GM18517 (cell line): ENCODE measurements around the gene RMDN2.
"Not testable (repeated sequence)": the region's sequence is repeated elsewhere in the genome, so short reads cannot be mapped to it uniquely, and the experiment has no call there.

ENCODE experiments used
- ATAC-seq: cut with Tn5 transposase; IDR thresholded peaks from one replicate; pipeline ENCODE4 v1.9.1; 2021; ENCODE audit warnings: mild to moderate bottlenecking, moderate library complexity; ENCODE audit not compliant: unreplicated experiment

The RMDN2 gene

DNA sequence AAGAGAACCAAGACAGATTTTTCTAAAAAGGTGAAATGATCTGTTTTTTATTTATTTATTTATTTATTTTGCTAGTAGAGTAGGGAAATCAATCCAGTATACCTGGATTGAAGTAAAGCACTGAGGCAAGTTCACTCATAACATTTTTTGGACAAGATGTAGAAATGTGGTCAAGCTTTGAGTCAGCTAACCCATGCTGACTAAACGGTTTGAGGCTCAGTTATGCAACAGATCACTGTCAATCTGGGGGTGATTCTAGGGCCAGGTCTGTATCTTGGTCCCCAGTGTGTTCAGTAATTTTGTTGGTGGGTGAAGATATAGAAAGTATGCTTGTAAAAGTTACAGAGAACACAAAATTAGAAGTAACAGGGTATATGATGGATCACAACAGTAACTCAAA lies 60.2 kb downstream of the RMDN2 start:
- ATAC-seq = no peak

DNA sequence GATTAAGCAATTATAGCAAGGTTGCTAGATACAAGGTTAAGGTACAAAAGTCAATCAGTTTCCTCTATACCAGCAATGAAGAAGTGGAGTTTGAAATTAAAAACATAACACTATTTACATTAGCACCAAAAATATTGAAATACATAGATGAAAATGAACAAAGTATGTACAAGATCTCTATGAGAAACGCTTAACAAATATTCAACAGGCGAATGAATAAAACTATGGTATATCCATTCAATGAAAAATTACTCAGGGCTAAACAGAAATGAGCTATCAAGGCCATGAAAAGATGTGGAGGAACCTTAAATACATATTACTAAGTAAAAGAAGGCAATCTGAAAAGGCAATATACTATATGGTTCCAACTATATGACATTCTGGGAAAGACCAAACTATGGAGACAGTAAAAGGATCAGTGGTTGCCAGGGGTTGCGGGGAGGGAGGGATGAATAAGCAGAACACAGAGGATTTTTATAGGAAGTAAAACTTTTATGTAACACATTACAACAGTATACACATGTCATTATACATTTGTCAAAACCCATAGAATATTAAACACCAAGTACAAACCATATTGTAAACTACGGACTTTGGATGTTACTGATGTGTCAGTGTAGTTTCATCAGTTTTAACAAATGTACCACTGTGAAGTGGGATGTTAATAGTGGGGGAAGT lies 62.1 kb downstream of the RMDN2 start:
- no peak for ATAC-seq

DNA sequence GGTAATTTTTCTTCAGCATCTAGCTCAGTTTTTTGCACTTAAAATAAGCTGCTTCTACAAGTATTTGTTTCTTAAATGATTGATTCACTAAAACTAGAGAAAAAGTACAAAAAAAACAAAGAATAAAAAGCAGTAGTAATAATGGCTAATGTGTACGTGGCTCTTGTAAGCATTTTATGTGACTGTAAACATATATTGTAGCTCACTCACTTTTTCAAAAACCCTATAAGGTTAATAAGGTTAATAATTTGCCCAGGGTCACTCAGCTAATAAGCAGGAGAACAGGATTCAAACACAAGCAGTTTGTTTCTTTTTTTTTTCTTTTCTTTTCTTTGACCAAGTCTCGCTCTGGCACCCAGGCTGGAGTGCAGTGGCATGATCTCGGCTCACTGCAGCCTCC lies 67.5 kb downstream of the RMDN2 start:
- ATAC-seq = no peak

DNA sequence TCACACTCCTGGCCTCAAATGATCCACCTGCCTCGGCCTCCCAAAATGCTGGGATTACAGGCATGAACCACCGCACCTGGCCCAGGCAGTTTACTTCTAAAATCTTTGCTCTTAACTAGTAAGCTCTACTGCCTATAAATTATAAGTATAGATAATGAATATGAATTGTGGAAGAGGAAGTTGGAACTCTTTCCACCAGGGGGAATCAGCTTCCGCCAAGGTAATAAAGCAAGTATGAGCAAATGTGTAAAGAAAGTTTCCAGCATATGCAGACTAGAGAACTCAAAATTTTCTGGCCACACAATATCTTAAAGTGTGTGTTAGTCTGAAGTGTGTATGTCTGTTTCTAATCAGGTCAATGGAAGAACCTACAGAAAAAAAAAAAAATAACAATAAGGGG lies 68.1 kb downstream of the RMDN2 start:
- no peak for ATAC-seq

DNA sequence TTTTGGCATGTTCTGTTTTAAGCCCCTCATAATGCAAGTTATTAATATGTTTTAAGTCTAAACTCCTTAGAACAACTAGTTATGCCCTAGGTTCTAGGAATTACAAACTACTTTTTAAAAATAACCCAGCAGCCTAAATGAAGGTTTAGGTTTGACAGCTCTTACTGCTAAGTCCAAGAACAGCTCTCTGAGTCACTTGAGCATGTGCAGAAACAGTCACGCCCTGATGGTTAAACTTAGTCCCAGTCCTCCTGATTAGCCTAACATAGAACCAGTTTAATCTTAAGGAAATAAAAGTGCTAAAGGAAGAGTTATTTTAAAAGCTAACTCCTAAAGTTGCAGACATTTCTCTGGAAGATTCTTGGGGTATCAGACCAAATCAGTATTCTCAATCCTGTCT lies 72.5 kb downstream of the RMDN2 start:
- no peak for ATAC-seq

DNA sequence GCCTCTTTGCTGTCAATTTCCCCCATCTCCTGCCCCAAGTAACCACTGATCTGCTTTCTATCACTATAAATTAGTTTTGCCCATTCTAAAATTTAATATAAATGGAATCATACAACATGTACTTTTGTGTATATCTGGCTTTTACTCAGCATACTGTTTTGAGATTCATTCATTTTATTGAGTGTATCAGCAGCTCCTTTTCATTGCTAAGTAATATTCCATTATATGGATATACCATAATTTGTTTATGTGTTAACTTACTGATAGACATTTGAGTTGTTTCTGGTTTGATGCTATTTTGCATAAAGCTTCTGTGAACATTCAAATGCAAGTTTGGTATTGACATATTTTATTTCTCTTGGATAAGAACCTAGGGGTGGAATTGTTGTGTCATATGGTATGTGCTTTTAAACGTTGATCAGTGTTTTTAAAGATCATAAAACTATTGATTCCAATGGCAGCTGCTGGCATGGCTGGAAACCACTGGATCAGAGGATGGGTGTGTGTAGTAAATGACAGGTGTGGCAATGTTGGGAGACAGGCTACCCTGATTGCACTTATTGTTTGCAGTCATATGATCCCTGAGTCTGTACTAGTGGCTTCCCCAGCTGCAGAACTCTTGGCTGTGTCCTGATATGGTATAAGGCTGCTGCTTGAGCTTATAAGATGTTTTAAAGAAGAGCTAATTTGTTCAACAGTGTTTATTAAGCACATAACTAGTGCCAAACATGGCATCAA lies 75.6 kb downstream of the RMDN2 start:
- ATAC-seq = no peak

DNA sequence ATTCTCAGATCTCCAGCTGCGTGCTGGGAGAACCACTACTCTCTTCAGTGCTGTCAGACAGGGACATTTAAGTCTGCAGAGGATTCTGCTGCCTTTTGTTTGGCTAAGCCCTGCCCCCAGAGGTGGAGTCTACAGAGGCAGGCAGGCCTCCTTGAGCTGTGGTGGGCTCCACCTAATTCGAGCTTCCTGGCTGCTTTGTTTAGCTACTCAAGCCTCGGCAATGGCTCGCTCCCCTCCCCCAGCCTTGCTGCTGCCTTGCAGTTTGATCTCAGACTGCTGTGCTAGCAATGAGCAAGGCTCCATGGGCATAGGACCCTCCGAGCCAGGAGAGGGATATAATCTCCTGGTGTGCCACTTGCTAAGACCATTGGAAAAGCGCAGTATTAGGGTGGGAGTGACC lies 85.1 kb downstream of the RMDN2 start:
- ATAC-seq = not testable (repeated sequence)

DNA sequence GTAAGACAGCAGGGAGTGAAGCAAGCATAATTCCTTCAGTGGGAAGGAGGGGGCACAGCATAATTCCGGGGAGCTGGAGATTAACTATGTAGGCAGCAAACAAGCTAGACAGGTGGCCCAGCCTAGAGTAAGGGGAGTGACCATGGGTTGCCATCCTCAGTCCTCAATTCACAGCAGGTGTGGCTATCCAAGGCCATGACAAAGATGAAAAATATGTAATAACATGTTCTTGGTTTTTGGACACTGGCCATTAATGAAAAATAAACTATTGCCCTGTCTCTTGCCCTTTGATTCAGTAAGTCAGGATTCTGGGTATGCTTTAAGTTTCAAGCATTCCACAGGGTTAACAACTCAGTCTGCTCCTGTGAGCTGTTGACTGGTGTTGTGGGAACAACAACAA lies 85.9 kb downstream of the RMDN2 start:
- no peak for ATAC-seq

DNA sequence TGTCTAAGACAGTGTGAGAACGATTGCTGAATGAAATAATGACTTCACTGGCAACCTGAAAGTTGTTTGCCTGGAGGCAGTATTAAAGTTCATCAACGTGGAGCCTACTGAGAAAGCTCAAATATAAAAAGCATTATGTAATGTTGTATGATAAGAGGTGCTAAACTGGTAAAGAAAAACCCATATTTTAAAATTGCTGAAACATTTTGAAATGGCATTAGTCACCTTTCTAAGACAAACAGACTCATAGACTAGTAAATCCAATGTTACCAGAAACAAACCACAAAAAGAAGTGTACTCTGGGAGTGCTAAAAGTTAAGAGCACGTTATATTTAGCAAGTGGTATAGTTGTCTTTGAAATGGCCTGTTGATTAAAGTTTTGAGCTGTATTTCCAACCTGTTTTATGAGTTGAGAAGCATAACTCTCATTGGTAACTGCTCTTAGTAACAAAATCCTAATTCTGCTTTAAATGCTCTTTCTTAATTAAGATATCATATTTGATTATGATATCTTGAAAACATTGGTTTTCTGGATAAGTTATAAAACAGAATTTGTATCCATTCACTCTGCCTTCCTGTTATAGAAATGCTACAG lies 88.2 kb downstream of the RMDN2 start:
- ATAC-seq = no peak

DNA sequence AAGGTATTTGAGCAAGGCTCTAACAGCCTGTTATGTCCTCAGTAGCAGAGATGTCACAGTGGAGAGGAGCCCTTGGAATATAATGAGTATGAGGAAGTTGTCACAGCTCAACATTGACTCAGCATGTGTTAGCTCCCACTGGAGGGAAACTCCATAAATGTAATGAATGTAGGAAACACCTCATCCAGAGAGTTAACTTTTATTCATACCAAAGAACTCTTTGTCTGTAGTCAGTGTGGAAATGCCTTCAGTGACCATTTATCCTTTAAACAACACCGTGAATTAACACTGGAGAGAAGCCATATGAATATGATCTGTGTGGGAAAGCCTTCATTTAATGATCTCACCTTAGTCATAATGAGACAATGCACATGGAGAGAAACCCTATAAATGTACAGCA lies 91.1 kb downstream of the RMDN2 start:
- ATAC-seq = no peak

DNA sequence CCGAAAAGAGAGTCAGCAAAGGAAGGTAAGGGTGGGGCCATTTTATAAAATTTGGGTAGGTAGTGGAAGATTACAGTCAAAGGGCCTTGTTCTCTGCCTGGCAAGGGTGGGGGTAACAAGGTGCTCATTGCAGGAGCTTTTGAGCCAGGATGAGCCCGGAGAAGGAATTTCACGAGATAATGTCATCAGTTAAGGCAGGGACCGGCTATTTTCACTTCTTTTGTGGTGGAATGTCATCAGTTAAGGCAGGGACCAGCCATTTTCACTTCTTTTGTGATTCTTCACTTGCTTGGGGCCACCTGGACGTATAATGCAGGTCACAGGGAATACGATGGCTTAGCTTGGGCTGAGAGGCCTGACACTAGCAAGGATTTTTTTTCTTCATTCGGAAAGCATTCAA lies 92.7 kb downstream of the RMDN2 start:
- ATAC-seq = no peak

DNA sequence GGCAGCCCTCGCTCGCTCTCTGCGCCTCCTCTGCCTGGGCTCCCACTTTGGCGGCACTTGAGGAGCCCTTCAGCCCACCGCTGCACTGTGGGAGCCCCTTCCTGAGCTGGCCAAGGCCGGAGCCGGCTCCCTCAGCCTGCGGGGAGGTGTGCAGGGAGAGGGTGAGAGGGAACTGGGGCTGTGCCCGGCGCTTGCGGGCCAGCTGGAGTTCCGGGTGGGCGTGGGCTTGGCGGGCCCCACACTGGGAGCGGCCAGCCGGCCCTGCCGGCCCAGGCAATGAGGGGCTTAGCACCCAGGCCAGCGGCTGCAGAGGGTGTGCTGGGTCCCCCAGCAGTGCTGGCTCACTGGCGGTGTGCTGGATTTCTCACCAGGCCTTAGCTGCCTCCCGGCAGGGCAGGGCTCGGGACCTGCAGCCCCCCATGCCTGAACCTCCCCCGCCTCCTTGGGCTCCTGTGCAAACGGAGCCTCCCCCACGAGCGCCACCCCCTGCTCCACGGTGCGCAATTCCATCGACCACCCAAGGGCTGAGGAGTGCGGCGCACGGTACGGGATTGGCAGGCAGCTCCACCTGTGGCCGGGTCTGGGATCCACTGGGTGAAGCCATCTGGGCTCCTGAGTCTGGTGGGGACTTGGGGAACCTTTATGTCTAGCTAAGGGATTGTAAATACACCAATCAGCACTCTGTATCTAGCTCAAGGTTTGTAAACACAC lies 95.4 kb downstream of the RMDN2 start:
- not testable (repeated sequence) for ATAC-seq

DNA sequence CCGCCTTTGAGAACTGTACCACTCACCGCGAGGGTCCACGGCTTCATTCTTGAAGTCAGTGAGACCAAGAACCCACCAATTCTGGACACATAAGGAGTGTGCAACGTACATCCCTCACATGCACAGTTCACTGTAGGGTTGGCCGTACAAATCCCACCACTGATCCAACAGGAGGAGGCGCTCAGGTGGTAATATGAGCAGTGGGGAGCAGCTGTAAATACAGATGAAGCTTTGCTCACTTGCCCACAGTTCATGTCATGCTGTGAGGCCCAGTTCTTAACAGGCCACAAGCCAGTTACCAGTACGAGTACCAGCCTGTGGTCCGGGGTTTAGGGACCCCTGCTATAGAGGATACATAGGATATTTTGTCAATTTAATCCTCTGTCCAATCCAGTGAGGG lies 96.5 kb downstream of the RMDN2 start:
- ATAC-seq = no peak

DNA sequence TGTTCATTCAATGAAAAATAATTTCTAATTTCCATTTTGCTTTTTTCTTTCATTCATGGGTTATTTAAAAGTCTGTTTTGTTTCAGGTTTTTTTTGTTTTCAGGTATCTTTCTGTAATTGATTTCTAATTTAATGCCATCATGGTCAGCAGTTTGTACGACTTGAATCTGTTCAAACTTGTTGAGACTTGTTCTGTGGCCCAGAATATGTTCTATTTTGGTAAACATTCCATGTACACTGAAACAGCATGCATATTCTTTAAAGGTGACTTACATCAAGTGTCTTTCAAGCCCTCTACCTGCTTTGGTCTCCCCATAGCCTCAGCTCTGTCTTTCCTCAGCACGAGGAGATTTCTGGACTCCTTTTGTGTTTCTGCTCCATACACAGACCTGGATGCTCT lies 101.8 kb downstream of the RMDN2 start:
- ATAC-seq = no peak

DNA sequence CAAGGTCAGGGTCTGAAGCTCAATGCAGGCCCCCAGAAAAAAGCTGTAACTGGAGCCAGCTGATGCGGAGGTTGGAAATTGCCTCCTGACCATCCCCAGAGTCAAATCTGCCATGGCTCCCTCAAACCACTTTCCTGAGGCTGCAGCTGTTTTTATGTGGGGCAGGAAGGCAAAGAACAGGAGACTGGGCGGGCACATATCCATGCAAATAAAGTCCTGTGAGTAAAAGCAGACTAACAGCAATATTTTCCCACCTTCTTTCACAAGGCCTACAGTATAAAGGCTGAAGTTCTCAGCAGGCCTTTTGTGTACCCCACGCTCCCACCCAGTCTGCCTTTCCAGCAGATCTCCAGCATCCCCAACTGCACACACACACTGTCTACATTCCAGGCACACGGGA lies 103.7 kb downstream of the RMDN2 start:
- ATAC-seq = no peak

DNA sequence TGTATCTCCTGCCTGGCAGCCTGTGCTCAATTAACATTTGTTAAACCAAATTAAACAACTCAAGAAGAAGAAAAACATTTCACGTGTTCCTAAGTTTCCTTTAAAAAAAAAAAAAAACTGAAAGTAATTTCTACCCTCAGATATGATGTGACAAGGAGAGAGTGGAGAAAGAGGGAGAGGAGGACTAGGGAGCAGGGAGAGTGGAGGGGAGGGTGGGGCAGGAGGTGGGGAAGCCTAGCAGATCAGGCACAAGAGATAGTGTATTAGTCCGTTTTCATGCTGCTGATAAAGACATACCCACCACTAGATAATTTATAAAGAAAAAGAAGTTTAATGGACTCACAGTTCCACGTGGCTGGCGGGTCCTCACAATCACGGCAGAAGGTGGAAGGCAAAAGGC lies 104.4 kb downstream of the RMDN2 start:
- no peak for ATAC-seq

DNA sequence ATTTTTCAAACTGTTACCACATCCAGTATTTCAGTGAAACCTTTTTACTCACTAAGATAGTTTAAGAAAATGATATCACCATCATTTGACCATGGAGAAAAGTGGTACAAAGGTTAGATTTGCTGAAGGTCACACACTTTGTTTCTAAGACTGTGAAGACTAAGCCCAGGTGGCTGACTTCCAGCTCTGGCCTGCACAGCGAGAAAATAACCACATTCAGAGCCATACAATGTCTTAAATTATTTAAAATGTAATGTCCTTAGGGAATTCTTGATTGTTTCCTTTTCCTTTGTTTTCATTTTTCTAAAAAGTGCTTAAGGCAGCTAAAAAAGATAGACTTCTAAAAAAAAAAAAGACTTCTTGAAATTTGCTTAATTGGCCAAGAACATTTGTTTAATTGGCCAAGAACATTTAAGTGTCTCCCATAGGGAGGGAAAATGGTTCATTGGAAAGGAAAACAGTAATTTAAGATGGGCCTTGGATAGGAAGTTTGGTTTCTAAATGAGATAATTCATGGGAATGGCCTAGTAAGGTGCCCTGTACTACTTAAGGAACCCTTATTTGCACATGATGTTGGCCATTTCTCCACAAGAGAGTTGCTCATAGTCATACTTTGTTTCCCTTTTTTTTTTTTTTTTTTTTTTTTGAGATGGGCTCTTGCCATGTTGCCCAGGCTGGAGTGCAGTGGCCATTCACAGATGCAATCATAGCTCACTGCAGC lies 105.7 kb downstream of the RMDN2 start:
- ATAC-seq = no peak

DNA sequence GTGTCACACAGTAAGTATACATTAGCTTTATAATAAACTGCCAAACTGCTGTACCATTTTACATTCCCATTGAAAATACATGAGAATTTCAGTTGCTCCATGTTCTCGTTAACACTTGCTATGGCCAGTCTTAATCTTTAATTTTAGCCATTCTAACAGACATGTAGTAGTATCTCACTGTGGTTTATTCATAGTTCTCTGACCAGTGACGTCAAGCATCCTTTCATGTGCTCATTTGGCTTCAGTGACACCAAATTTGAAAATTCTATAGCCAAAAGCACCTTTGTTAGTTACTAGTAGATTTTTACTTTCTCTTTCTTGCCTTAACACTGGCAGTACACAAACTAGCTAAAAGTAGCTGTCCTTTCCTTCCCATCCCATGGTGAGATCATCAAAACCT lies 107.9 kb downstream of the RMDN2 start:
- no peak for ATAC-seq

DNA sequence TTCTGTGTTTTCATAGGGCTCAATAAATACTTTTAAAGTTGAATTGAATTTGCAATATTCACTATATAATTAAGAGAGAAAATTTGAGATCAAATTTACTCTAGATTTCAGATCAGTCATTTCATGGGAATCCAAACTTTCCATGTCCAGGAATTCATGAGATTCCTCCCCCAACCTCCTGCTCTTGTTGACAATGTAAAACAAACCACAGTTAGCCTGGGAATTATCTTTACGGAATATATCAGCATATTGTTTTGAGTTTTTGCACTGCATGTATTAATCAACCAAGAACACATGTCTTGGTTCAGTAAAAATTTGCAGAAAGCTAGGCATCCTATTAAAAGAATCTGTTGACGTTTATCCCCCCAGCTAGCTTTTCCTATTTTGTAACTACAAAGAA lies 108.6 kb downstream of the RMDN2 start:
- ATAC-seq = no peak

DNA sequence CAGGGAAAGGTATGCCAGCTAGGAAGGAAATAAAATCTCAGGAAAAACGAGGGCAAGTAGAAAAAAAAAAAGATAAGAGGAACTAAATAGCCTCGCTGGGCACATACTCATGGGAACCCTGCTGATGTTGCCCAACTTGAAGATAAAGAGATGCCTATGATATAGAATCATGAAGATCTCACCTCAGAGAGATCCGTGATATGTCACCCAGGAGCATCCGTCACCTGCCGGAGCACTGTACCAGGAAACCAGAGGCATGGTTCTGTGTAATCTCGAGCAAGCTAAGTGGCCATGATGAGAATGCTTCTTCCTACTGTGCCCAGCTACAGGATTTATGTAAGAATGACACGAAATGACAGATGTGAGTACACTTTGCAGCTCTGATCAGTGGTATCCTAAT lies 110.9 kb downstream of the RMDN2 start:
- no peak for ATAC-seq

DNA sequence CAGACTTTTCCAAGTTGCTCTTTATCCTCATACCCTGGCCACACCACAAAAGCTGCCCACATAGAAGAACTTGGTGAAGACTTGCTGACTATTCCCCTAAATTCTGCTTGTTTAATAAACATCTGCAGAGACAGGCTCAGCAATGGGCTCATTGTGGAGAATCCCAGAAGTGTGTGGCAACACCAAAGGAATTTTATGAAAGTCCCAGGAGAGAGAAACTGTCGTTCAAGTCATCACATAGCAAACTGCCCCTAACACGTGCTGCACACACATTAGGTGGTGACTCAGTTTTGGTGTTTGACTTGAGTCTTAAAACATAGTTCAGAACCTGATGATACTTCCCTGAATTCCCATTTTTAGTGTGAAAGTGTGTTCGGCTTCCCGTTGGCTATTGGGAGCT lies 112.2 kb downstream of the RMDN2 start:
- ATAC-seq = no peak
